Inflammatory macrophage treated with lipopolysaccharide for 1 hour (primary cell): ENCODE results near the gene MYO18B.

Experiments used
- DNase-seq, 2 donors: peaks; one replicate each; pipeline ENCODE4 v3.0.0-alpha.2; 2020 to 2022

MYO18B gene

GRCh38 chr22:25749420-25750169, 7.6 kb downstream of the MYO18B start:
- DNase-seq = no peak

- DNase-seq = peak in 1 of 2 donors; percentile 29
Measured at GRCh38 chr22:25750569-25751173, 8.7 kb downstream of the MYO18B start.

GRCh38 chr22:25751174-25751581, 9.2 kb downstream of the MYO18B start:
- no peak for DNase-seq

GRCh38 chr22:25752615-25753214, 10.7 kb downstream of the MYO18B start:
- DNase-seq = no peak

GRCh38 chr22:25753252-25753651, 11.3 kb downstream of the MYO18B start:
- no peak for DNase-seq

- no peak for DNase-seq
Measured at GRCh38 chr22:25754527-25755202, 12.7 kb downstream of the MYO18B start.

- DNase-seq = peak; percentile 28 to 39
Measured at GRCh38 chr22:25757686-25758085, 15.7 kb downstream of the MYO18B start.

GRCh38 chr22:25758316-25758715, 16.3 kb downstream of the MYO18B start:
- no peak for DNase-seq

- DNase-seq = peak; percentile 93 to 98
Measured at GRCh38 chr22:25759825-25760231, 17.8 kb downstream of the MYO18B start.

- DNase-seq = no peak
Measured at GRCh38 chr22:25760294-25760693, 18.3 kb downstream of the MYO18B start.

GRCh38 chr22:25760848-25761595, 19.0 kb downstream of the MYO18B start:
- DNase-seq = no peak

GRCh38 chr22:25762147-25762546, 20.2 kb downstream of the MYO18B start:
- DNase-seq = no peak

- DNase-seq = no peak
Measured at GRCh38 chr22:25763239-25763777, 21.3 kb downstream of the MYO18B start.

GRCh38 chr22:25764270-25765015, 22.5 kb downstream of the MYO18B start:
- DNase-seq = no peak

GRCh38 chr22:25765016-25765367, 23.0 kb downstream of the MYO18B start:
- no peak for DNase-seq

GRCh38 chr22:25765801-25766200, 23.8 kb downstream of the MYO18B start:
- no peak for DNase-seq

GRCh38 chr22:25766418-25766817, 24.4 kb downstream of the MYO18B start:
- DNase-seq = no peak

- DNase-seq = no peak
Measured at GRCh38 chr22:25770333-25770732, 28.3 kb downstream of the MYO18B start.

GRCh38 chr22:25772288-25772687, 30.3 kb downstream of the MYO18B start:
- no peak for DNase-seq

GRCh38 chr22:25774575-25775026, 32.6 kb downstream of the MYO18B start:
- DNase-seq = no peak

GRCh38 chr22:25775531-25775930, 33.5 kb downstream of the MYO18B start:
- no peak for DNase-seq

GRCh38 chr22:25777411-25777810, 35.4 kb downstream of the MYO18B start:
- DNase-seq = no peak
